ENCODE results near the gene PTEN. TPM values are rescaled to one million over a fixed set of nuclear protein-coding genes. Genes with fewer than 3 reads are reported as not detected.
"Not testable (repeated sequence)": the region's sequence is repeated elsewhere in the genome, so short reads cannot be mapped to it uniquely, and the experiment has no call there.

The PTEN gene
- total RNA-seq, 1 donor from 2014 or later, result 71.0 TPM

DNA sequence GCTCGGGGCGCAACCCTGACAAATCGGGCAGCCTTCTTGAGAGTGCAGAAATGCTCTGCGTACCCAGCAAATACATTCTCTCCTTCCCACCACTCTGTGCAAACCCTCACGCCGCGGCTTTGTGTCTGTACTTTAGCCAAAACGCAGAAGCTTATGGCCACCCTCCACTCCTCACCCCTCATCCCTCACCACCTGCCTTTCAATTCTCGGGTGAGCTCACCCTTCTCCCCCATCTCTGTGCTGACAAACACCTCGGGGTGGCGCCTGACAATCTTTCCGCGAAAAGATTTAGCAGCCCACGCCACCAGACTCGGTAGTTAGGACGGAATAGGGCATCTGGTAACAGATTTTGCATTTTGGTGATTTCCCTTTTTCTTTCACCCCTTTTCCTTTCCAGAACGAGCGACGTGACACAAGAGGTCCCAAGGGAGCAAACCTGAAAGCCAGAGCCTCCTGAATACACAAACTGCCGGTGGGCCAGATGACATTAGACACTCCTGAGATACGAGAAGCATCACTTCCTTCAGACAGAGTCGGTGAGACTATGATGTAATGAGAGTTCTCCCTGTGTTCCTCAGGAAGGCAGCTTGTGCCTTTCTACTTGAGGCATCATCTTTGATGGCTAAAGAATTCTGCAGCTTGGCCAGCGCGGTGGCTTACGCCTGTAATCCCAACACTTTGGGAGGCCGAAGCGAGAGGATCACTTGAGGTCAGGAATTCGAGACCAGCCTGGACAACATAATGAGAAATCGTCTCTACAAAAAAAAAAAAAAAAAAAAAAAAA is 44.7 kb upstream of the PTEN start:
- TF ChIP-seq CTCF (IDR thresholded peaks at IDR 0.05; ENCODE audit: unreplicated experiment), result no peak
- peak; percentile 6 for DNase-seq (ENCODE audit: low spot score)
- H3K36me3 Mint-ChIP-seq (ENCODE audit: low read depth, unreplicated experiment), result no peaks in the 10 kb centered on the region
- peak overlapping the region; percentile 98 for H3K4me3 Mint-ChIP-seq (ENCODE audit: unreplicated experiment)
- no peaks in the 10 kb centered on the region for H3K27me3 Mint-ChIP-seq (ENCODE audit: unreplicated experiment)
- peak overlapping the region; percentile 88 for H3K27ac Mint-ChIP-seq (ENCODE audit: unreplicated experiment)
- H3K9me3 Mint-ChIP-seq (ENCODE audit: unreplicated experiment), result no peaks in the 10 kb centered on the region
- H3K4me1 Mint-ChIP-seq (ENCODE audit: unreplicated experiment), result peaks cover 22% of the 10 kb centered on the region

DNA sequence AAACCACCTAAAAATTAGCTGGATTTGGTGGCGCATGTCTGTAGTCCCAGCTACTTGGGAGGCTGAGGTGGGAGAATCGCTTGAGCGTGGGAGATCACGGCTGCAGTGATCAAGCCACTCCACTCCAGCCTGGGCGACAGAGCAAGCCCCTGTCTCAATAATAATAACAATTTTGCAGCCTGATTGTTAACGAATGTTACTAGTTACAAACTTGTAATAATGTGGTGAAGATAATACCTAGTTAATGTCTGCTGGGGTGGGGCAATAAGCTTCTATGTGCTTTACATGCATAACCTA is 44.2 kb upstream of the PTEN start:
- TF ChIP-seq CTCF (IDR thresholded peaks at IDR 0.05; ENCODE audit: unreplicated experiment), result no peak
- Mint-ChIP-seq H3K36me3 (ENCODE audit: low read depth, unreplicated experiment) (no peaks in the 10 kb centered on the region), H3K9me3 (ENCODE audit: unreplicated experiment) (no peaks in the 10 kb centered on the region), H3K4me1 (ENCODE audit: unreplicated experiment) (peaks cover 22% of the 10 kb centered on the region), H3K4me3 (ENCODE audit: unreplicated experiment) (peak overlapping the region; percentile 73), H3K27ac (ENCODE audit: unreplicated experiment) (no peak overlapping the region), H3K27me3 (ENCODE audit: unreplicated experiment) (no peaks in the 10 kb centered on the region)
- DNase-seq (ENCODE audit: low spot score), result no peak

DNA sequence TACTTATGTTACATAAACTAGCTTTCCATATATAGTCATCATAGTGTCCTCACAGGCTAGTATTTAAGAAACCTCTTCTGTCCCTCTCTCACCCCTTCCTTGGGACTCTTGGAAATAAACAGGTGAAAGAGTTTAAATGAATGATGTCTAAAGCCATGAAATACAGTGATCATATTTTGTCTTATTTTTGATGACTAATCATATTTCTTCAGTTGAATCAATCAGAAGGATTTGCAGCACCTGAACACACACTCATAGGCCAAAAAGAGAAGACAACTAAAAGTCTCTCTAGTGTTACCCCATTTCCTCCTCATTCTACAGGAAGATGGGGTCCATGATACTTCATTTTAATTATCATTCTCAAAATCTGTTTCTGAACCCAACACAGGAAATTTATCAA is 36.8 kb upstream of the PTEN start:
- Mint-ChIP-seq H3K9me3 (ENCODE audit: unreplicated experiment) (no peaks in the 10 kb centered on the region), H3K4me3 (ENCODE audit: unreplicated experiment) (no peak overlapping the region), H3K27me3 (ENCODE audit: unreplicated experiment) (no peaks in the 10 kb centered on the region), H3K27ac (ENCODE audit: unreplicated experiment) (no peak overlapping the region), H3K4me1 (ENCODE audit: unreplicated experiment) (no peaks in the 10 kb centered on the region), H3K36me3 (ENCODE audit: low read depth, unreplicated experiment) (no peaks in the 10 kb centered on the region)
- TF ChIP-seq CTCF (IDR thresholded peaks at IDR 0.05; ENCODE audit: unreplicated experiment), result no peak
- no peak for DNase-seq (ENCODE audit: low spot score)

GRCh38 chr10:87827681-87828080 is 35.7 kb upstream of the PTEN start:
- no peak for TF ChIP-seq CTCF (IDR thresholded peaks at IDR 0.05; ENCODE audit: unreplicated experiment)
- Mint-ChIP-seq H3K27me3 (ENCODE audit: unreplicated experiment) (no peaks in the 10 kb centered on the region), H3K36me3 (ENCODE audit: low read depth, unreplicated experiment) (no peaks in the 10 kb centered on the region), H3K27ac (ENCODE audit: unreplicated experiment) (no peak overlapping the region), H3K4me1 (ENCODE audit: unreplicated experiment) (no peaks in the 10 kb centered on the region), H3K9me3 (ENCODE audit: unreplicated experiment) (no peaks in the 10 kb centered on the region), H3K4me3 (ENCODE audit: unreplicated experiment) (no peak overlapping the region)
- DNase-seq (ENCODE audit: low spot score), result no peak

DNA sequence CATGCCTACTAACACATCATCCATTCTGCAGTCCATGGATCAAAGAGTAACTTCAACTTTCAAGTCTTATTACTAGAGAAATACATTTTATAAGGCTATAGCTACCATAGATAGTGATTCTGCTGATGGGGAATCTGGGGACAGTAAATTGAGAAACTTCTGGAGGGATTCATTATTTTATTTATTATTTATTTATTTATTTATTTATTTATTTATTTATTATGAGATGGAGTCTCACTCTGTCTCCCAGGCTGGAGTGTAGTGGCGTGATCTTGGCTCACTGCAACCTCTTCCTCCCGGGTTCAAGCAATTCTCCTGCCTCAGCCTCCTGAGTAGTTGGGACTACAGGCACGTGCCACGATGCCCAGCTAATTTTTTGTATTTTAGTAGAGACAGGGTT is 34.4 kb upstream of the PTEN start:
- H3K36me3 Mint-ChIP-seq (ENCODE audit: low read depth, unreplicated experiment); DNase-seq (ENCODE audit: low spot score); H3K9me3 Mint-ChIP-seq (ENCODE audit: unreplicated experiment); H3K27ac Mint-ChIP-seq (ENCODE audit: unreplicated experiment); H3K4me1 Mint-ChIP-seq (ENCODE audit: unreplicated experiment); H3K27me3 Mint-ChIP-seq (ENCODE audit: unreplicated experiment); H3K4me3 Mint-ChIP-seq (ENCODE audit: unreplicated experiment): not testable (repeated sequence)

Measured in endothelial cell (in vitro differentiated cells).